ENCODE results near the gene CYP1B1.

CYP1B1 gene

GRCh38 chr2:38074764-38075506, 1.0 kb downstream of the CYP1B1 start:
- DNase-seq (ENCODE audit: low spot score), result no peak

GRCh38 chr2:38074058-38074763, 1.7 kb downstream of the CYP1B1 start:
- no peak for DNase-seq (ENCODE audit: low spot score)

- DNase-seq (ENCODE audit: low spot score), result no peak
Measured at GRCh38 chr2:38073211-38074057, 2.5 kb downstream of the CYP1B1 start.

- DNase-seq (ENCODE audit: low spot score), result no peak
Measured at GRCh38 chr2:38070438-38070837, 5.5 kb downstream of the CYP1B1 start.

- no peak for DNase-seq (ENCODE audit: low spot score)
Measured at GRCh38 chr2:38068234-38068633, 7.7 kb downstream of the CYP1B1 start.

GRCh38 chr2:38066421-38067115, 9.4 kb downstream of the CYP1B1 start:
- DNase-seq (ENCODE audit: low spot score), result no peak

GRCh38 chr2:38065502-38066135, 10.3 kb downstream of the CYP1B1 start:
- no peak for DNase-seq (ENCODE audit: low spot score)

- no peak for DNase-seq (ENCODE audit: low spot score)
Measured at GRCh38 chr2:38064801-38065501, 11.0 kb downstream of the CYP1B1 start.

- DNase-seq (ENCODE audit: low spot score), result no peak
Measured at GRCh38 chr2:38060236-38061018, 15.5 kb downstream of the CYP1B1 start.

- DNase-seq (ENCODE audit: low spot score), result no peak
Measured at GRCh38 chr2:38057651-38058410, 18.1 kb downstream of the CYP1B1 start.

GRCh38 chr2:38056216-38056615, 19.7 kb downstream of the CYP1B1 start:
- no peak for DNase-seq (ENCODE audit: low spot score)

- no peak for DNase-seq (ENCODE audit: low spot score)
Measured at GRCh38 chr2:38045811-38046210, 30.1 kb downstream of the CYP1B1 start.

GRCh38 chr2:38039121-38039910, 36.6 kb downstream of the CYP1B1 start:
- DNase-seq (ENCODE audit: low spot score), result no peak

- no peak for DNase-seq (ENCODE audit: low spot score)
Measured at GRCh38 chr2:38038682-38039081, 37.3 kb downstream of the CYP1B1 start.

GRCh38 chr2:38037757-38038621, 38.0 kb downstream of the CYP1B1 start:
- DNase-seq (ENCODE audit: low spot score), result no peak

GRCh38 chr2:38037325-38037724, 38.6 kb downstream of the CYP1B1 start:
- DNase-seq (ENCODE audit: low spot score), result no peak

GRCh38 chr2:38035968-38036367, 40.0 kb downstream of the CYP1B1 start:
- no peak for DNase-seq (ENCODE audit: low spot score)

- no peak for DNase-seq (ENCODE audit: low spot score)
Measured at GRCh38 chr2:38033646-38034045, 42.3 kb downstream of the CYP1B1 start.
